Endothelial cell (in vitro differentiated cells): ENCODE results near the gene C2CD2L. TPM values are rescaled to one million over a fixed set of nuclear protein-coding genes. Genes with fewer than 3 reads are reported as not detected.
A peak's percentile ranks its signal among the peaks of the same experiment; 100 is the strongest.

Source experiments
- DNase-seq: peaks from one replicate; pipeline ENCODE4 v3.0.0; 2021; ENCODE audit warnings: low spot score
- H3K27ac Mint-ChIP-seq: one replicate; pipeline ENCODE4 v1.8.0; 2021; ENCODE audit warnings: mixed read lengths, inconsistent platforms; ENCODE audit not compliant: unreplicated experiment
- H3K27me3 Mint-ChIP-seq: one replicate; pipeline ENCODE4 v1.8.0; 2021; ENCODE audit warnings: mild to moderate bottlenecking, moderate library complexity, mixed read lengths, inconsistent platforms; ENCODE audit not compliant: unreplicated experiment
- H3K36me3 Mint-ChIP-seq: one replicate; pipeline ENCODE4 v1.8.0; 2021; ENCODE audit warnings: mild to moderate bottlenecking, low read depth, mixed read lengths, inconsistent platforms; ENCODE audit not compliant: unreplicated experiment
- H3K4me1 Mint-ChIP-seq: one replicate; pipeline ENCODE4 v1.8.0; 2021; ENCODE audit warnings: mild to moderate bottlenecking, mixed read lengths, inconsistent platforms; ENCODE audit not compliant: unreplicated experiment
- H3K4me3 Mint-ChIP-seq: one replicate; pipeline ENCODE4 v1.8.0; 2021; ENCODE audit warnings: mild to moderate bottlenecking, mixed read lengths, inconsistent platforms; ENCODE audit not compliant: unreplicated experiment
- H3K9me3 Mint-ChIP-seq: one replicate; pipeline ENCODE4 v1.8.0; 2021; ENCODE audit warnings: mixed read lengths, inconsistent platforms; ENCODE audit not compliant: unreplicated experiment
- total RNA-seq: library from RNA; stranded (reverse); fragmentation: NEBNext Ultra II Directional; extraction: Animal tissue kit (Norgen Biotek cat#: 25700); gene quantifications from one replicate; pipeline ENCODE4 v1.2.1, GENCODE V29; 2021; ENCODE audit not compliant: unreplicated experiment
- TF ChIP-seq, protein P1 (sequence below): fragments of 200-600 bp; sonication (generic); IDR thresholded peaks from one replicate; pipeline ENCODE4 v1.5.0; 2021; ENCODE audit warnings: antibody characterized with exemption; ENCODE audit not compliant: unreplicated experiment

The C2CD2L gene
- total RNA-seq, 1 donor from 2014 or later = 11.7 TPM

DNA sequence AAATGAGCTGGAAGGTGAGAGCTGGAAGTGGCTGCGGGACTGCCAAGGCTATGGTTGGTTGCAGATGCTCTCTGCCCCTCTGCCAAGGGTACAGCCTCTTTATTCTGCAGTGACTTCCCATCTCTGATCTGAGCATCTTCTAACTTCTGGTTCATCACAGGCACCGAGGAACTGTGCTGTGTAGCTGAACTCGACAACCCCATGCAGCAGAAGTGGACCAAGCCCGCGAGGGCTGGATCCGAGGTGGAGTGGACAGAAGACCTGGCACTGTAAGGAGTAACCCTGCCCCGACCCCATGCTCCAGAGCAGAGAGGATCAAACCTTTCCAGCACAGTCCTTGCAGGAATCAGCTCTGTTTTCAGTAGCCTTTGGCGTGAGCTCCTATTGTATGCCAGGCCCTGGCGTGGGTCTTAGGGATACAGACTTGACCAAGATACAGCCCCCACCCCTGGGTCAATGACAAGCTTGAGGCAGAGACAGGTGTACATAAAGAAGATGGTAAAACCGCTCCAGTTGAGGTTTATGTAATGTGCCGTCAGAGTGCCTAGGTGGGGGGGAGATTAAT is 4.3 kb downstream of the C2CD2L start:
- Mint-ChIP-seq H3K27ac (no peak overlapping the region), H3K4me1 (peaks cover 48% of the 10 kb centered on the region), H3K36me3 (peaks cover 25% of the 10 kb centered on the region), H3K9me3 (no peaks in the 10 kb centered on the region), H3K4me3 (peak overlapping the region; percentile 34), H3K27me3 (peaks cover 17% of the 10 kb centered on the region)
- no peak for DNase-seq
- TF ChIP-seq, protein P1, sequence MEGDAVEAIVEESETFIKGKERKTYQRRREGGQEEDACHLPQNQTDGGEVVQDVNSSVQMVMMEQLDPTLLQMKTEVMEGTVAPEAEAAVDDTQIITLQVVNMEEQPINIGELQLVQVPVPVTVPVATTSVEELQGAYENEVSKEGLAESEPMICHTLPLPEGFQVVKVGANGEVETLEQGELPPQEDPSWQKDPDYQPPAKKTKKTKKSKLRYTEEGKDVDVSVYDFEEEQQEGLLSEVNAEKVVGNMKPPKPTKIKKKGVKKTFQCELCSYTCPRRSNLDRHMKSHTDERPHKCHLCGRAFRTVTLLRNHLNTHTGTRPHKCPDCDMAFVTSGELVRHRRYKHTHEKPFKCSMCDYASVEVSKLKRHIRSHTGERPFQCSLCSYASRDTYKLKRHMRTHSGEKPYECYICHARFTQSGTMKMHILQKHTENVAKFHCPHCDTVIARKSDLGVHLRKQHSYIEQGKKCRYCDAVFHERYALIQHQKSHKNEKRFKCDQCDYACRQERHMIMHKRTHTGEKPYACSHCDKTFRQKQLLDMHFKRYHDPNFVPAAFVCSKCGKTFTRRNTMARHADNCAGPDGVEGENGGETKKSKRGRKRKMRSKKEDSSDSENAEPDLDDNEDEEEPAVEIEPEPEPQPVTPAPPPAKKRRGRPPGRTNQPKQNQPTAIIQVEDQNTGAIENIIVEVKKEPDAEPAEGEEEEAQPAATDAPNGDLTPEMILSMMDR = no peak

DNA sequence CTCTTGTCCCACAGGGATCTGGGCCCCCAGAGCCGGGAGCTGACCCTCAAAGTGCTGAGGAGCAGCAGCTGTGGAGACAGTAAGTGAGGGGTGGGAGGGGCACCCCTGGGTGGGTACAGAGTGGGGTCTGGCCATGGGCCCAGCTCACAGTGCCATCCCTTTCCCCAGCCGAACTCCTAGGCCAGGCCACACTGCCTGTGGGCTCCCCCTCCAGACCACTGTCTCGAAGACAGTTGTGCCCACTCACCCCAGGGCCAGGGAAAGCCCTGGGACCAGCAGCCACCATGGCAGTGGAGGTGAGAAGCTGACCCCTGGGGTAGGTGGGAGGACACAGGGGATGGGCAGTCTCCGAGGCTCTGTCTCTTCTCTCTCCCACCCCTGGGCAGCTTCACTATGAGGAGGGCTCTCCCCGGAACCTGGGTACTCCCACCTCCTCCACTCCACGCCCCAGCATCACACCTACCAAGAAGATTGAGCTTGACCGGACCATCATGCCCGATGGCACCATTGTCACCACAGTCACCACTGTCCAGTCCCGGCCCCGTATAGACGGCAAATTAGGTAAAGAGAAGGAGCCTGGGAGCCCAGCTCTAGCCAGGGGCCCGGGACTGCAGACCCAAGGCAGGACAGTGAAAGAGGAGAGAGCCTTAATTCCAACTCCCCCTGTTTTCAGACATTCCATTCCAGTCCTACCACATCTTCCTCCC is 5.3 kb downstream of the C2CD2L start:
- Mint-ChIP-seq H3K27ac (peak overlapping the region; percentile 15), H3K4me3 (peak overlapping the region; percentile 6), H3K27me3 (peaks cover 17% of the 10 kb centered on the region), H3K9me3 (no peaks in the 10 kb centered on the region), H3K4me1 (peaks cover 43% of the 10 kb centered on the region), H3K36me3 (peaks cover 25% of the 10 kb centered on the region)
- DNase-seq = no peak
- TF ChIP-seq, protein P1 = no peak

DNA sequence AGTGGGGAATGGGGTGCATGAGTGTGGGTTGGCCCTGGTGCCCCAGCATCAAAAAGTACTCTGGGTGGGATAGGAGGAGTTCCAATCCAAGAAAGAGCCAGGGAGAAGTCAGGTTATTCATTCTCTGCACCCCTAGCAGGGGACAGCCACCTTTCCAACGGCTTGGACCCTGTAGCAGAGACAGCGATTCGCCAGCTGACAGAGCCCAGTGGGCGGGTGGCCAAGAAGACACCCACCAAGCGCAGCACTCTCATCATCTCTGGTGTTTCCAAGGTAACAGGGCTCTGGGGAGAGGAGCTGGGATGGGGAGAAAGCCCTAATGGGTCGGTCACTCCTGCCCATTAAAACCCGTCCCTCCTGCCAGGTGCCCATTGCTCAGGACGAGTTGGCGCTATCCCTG is 6.6 kb downstream of the C2CD2L start:
- DNase-seq = no peak
- Mint-ChIP-seq H3K4me1 (peaks cover 35% of the 10 kb centered on the region), H3K9me3 (no peaks in the 10 kb centered on the region), H3K27ac (no peak overlapping the region), H3K36me3 (peaks cover 25% of the 10 kb centered on the region), H3K4me3 (no peak overlapping the region), H3K27me3 (peaks cover 13% of the 10 kb centered on the region)
- TF ChIP-seq, protein P1 = no peak

DNA sequence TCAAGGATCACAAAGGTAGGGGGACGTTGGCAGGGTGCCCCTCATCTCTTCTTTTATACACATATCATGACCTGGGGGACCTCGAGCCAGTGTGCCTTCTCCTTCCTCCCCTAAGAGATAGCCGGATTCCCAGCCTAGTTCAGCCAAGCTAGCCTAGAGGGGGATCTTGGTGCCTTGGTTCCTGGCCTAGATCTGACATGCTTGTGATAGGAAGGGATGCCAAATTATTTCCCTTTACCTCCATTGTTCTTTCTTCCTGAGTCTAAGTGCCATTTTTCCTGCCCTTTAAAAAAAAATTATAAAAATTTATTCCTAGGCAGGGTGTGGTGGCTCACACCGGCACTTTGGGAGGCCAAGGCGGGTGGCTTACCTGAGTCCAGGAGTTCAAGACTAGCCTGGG is 7.2 kb downstream of the C2CD2L start:
- Mint-ChIP-seq H3K27me3 (peaks cover 10% of the 10 kb centered on the region), H3K9me3 (no peaks in the 10 kb centered on the region), H3K36me3 (peaks cover 25% of the 10 kb centered on the region), H3K4me3 (no peak overlapping the region), H3K4me1 (peaks cover 29% of the 10 kb centered on the region), H3K27ac (no peak overlapping the region)
- no peak for DNase-seq
- TF ChIP-seq, protein P1 = no peak

DNA sequence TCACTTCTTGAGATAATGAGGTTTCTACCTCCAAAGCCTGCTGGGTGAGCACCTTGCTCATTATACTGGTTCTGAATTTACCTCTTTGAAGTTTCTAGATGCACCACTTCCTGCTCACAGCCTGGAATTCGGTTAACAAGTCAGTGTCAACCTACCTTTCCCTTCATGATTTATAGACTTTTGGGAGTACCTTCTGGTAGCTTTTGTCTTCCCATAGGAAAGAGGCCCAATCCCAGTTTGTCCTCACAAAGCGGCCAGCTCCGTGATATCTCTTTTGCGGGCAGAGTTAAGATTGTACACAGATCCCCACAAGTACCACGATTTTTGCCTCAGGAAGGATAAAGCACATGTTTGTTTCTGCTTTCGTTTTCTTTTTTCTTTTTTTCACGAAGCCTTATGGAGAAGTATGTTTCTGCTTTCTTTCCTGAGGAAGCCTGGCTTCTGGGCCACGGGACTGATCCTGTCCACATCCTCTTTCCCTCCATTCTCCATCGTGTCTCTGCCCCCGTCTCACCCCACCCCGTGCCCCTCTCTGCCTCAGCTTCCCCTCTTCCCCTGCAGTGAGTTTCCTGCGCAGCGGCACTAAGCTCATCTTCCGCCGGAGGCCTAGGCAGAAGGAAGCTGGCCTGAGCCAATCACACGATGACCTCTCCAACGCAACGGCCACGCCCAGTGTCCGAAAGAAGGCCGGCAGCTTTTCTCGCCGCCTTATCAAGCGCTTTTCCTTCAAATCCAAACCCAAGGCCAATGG is 8.5 kb downstream of the C2CD2L start:
- TF ChIP-seq, protein P1 = no peak
- Mint-ChIP-seq H3K4me3 (peak overlapping the region; percentile 8), H3K27me3 (peaks cover 14% of the 10 kb centered on the region), H3K36me3 (peaks cover 24% of the 10 kb centered on the region), H3K9me3 (no peaks in the 10 kb centered on the region), H3K27ac (peak overlapping the region; percentile 13), H3K4me1 (peaks cover 27% of the 10 kb centered on the region)
- DNase-seq = no peak
